Fibroblast of lung (primary cell): ENCODE data around the gene SNX33. TPM values are rescaled to one million over a fixed set of nuclear protein-coding genes. Genes with fewer than 3 reads are reported as not detected.

Source experiments
- DNase-seq, 2 donors: peaks; one replicate each; pipeline versions ENCODE4 v3.0.0 to v3.0.0-alpha.2; 2010; ENCODE audit warnings: low read depth in 2 of 2
- H2AFZ ChIP-seq: 2 replicates; pipeline ENCODE4 v1.5.1; 2012; ENCODE audit warnings: low read length, control low read depth, inconsistent platforms
- H3K27ac ChIP-seq: 2 replicates; pipeline ENCODE4 v1.5.1; 2011; ENCODE audit warnings: low read length, control low read depth; ENCODE audit not compliant: insufficient read depth
- H3K27me3 ChIP-seq: 2 replicates; pipeline ENCODE4 v1.5.1; 2011; ENCODE audit warnings: mild to moderate bottlenecking, low read length; ENCODE audit not compliant: control insufficient read depth, insufficient read depth
- H3K36me3 ChIP-seq: 2 replicates; pipeline ENCODE4 v1.5.1; 2011; ENCODE audit warnings: low read length; ENCODE audit not compliant: control insufficient read depth, insufficient read depth
- H3K4me1 ChIP-seq: 2 replicates; pipeline ENCODE4 v1.5.1; 2011; ENCODE audit warnings: low read length; ENCODE audit not compliant: control insufficient read depth, insufficient read depth; ENCODE audit errors: extremely low read depth
- H3K4me2 ChIP-seq: 2 replicates; pipeline ENCODE4 v1.5.1; 2011; ENCODE audit warnings: low read length, control low read depth; ENCODE audit not compliant: insufficient read depth; ENCODE audit errors: extremely low read depth
- H3K4me3 ChIP-seq, 4 experiments: fragments of 200-600 bp in 1 of 4; sonication (generic) in 1 of 4; replicated peaks in 1 of 4; 2 replicates each; pipeline ENCODE4 v1.5.1; 2011 to 2016; ENCODE audit warnings: low read length in 4 of 4, low read depth in 3 of 4, mild to moderate bottlenecking in 3 of 4, control low read depth in 2 of 4, inconsistent platforms in 1 of 4, mixed read lengths in 1 of 4; ENCODE audit not compliant: insufficient read depth in 1 of 4; ENCODE audit errors: control extremely low read depth in 1 of 4
- H3K79me2 ChIP-seq: 2 replicates; pipeline ENCODE4 v1.5.1; 2012; ENCODE audit warnings: mild to moderate bottlenecking, low read length, inconsistent platforms; ENCODE audit not compliant: control insufficient read depth, insufficient read depth
- H3K9ac ChIP-seq: 2 replicates; pipeline ENCODE4 v1.5.1; 2011; ENCODE audit warnings: mild to moderate bottlenecking, low read length, control low read depth; ENCODE audit not compliant: insufficient read depth
- H3K9me3 ChIP-seq: 2 replicates; pipeline ENCODE4 v1.5.1; 2012; ENCODE audit warnings: low read depth, low read length; ENCODE audit not compliant: control insufficient read depth, insufficient read depth
- H4K20me1 ChIP-seq: 2 replicates; pipeline ENCODE4 v1.5.1; 2011; ENCODE audit warnings: low read length; ENCODE audit not compliant: control insufficient read depth, insufficient read depth; ENCODE audit errors: extremely low read depth
- CTCF ChIP-seq, 2 donors: IDR thresholded peaks in 1 of 2; conservative IDR thresholded peaks in 1 of 2; 1 replicate in 1 of 2; 2 replicates in 1 of 2; pipeline ENCODE4 v1.5.1; 2011 to 2012; ENCODE audit warnings: low read length in 2 of 2, control low read depth in 1 of 2, inconsistent platforms in 1 of 2, low read depth in 1 of 2, mild to moderate bottlenecking in 1 of 2
- EZH2 ChIP-seq: IDR thresholded peaks from 2 replicates; pipeline ENCODE4 v1.5.1; 2012; ENCODE audit warnings: low read length, control low read depth, mild to moderate bottlenecking; ENCODE audit errors: missing control alignments
- polyA plus RNA-seq, 2 donors: library from polyadenylated mRNA; depleted of rRNA in 1 of 2; stranded (reverse) in 1 of 2; unstranded in 1 of 2; fragments of >200 nt; gene quantifications; 2 replicates each; pipeline ENCODE4 v1.2.1, GENCODE V29; 2011 to 2012; ENCODE audit warnings: missing spikeins in 1 of 2
- total RNA-seq: library from RNA; depleted of rRNA; stranded (reverse); fragments of >200 nt; gene quantifications from 2 replicates; pipeline ENCODE4 v1.2.1, GENCODE V29; 2014

Gene SNX33
- total and polyA plus RNA-seq, 2 donors (not counting 1 experiment from before 2014, with no cell fraction given), result 17.5 to 24.6 TPM

GRCh38 chr15:75639709-75640482 lies 7.8 kb upstream of the SNX33 start, which contains the start of gene IMP3:
Gene IMP3 (minus strand): TSS chr15:75640224. CDS start chr15:75640168, 56 bp downstream.
- H3K9me3 ChIP-seq, result no peaks in the 10 kb centered on the region
- H3K36me3 ChIP-seq, result no peaks in the 10 kb centered on the region
- H3K27me3 ChIP-seq, result no peaks in the 10 kb centered on the region
- H2AFZ ChIP-seq, result peak within 1 kb of the TSS; percentile 92
- peak; percentile 97 for DNase-seq
- no peaks in the 10 kb centered on the region for H4K20me1 ChIP-seq
- H3K4me2 ChIP-seq, result peak within 1 kb of the TSS; percentile 89
- peak within 1 kb of the TSS; percentile 84 to 97 (median 92) for H3K4me3 ChIP-seq
- H3K79me2 ChIP-seq, result peaks cover 27% of the 10 kb centered on the region
- H3K4me1 ChIP-seq, result peaks cover 3% of the 10 kb centered on the region
- peak within 1 kb of the TSS; percentile 92 for H3K27ac ChIP-seq
- TF ChIP-seq EZH2 (no peak), CTCF (conservative IDR thresholded peaks at IDR 0.05 in 1 of 2, IDR thresholded peaks at IDR 0.05 in 1 of 2; ENCODE audit: low read depth in 1 of 2, low read length in 2 of 2) (no peak)
- peak within 1 kb of the TSS; percentile 88 for H3K9ac ChIP-seq

- peak; percentile 55 to 70 for DNase-seq
- peak overlapping the region; percentile 70 for H3K9ac ChIP-seq
- H2AFZ ChIP-seq, result peak overlapping the region; percentile 67
Observed at GRCh38 chr15:75640483-75641178, 7.1 kb upstream of the SNX33 start.

More at GRCh38 chr15:75640483-75641178, 7.1 kb upstream of the SNX33 start:
- Histone ChIP-seq H3K9me3 (no peaks in the 10 kb centered on the region), H4K20me1 (no peaks in the 10 kb centered on the region), H3K27me3 (no peaks in the 10 kb centered on the region), H3K36me3 (no peaks in the 10 kb centered on the region), H3K4me3 (peak overlapping the region; percentile 84 to 97 (median 92)), H3K4me2 (peak overlapping the region; percentile 64), H3K79me2 (peaks cover 27% of the 10 kb centered on the region), H3K4me1 (peaks cover 3% of the 10 kb centered on the region), H3K27ac (peak overlapping the region; percentile 92)
- TF ChIP-seq CTCF (conservative IDR thresholded peaks at IDR 0.05 in 1 of 2, IDR thresholded peaks at IDR 0.05 in 1 of 2; ENCODE audit: low read depth in 1 of 2, low read length in 2 of 2), result peak; percentile 23 to 37
- TF ChIP-seq EZH2, result no peak
